ENCODE measurements around the gene C1GALT1.
"Not testable (repeated sequence)": the region's sequence is repeated elsewhere in the genome, so short reads cannot be mapped to it uniquely, and the experiment has no call there.

Gene C1GALT1

DNA sequence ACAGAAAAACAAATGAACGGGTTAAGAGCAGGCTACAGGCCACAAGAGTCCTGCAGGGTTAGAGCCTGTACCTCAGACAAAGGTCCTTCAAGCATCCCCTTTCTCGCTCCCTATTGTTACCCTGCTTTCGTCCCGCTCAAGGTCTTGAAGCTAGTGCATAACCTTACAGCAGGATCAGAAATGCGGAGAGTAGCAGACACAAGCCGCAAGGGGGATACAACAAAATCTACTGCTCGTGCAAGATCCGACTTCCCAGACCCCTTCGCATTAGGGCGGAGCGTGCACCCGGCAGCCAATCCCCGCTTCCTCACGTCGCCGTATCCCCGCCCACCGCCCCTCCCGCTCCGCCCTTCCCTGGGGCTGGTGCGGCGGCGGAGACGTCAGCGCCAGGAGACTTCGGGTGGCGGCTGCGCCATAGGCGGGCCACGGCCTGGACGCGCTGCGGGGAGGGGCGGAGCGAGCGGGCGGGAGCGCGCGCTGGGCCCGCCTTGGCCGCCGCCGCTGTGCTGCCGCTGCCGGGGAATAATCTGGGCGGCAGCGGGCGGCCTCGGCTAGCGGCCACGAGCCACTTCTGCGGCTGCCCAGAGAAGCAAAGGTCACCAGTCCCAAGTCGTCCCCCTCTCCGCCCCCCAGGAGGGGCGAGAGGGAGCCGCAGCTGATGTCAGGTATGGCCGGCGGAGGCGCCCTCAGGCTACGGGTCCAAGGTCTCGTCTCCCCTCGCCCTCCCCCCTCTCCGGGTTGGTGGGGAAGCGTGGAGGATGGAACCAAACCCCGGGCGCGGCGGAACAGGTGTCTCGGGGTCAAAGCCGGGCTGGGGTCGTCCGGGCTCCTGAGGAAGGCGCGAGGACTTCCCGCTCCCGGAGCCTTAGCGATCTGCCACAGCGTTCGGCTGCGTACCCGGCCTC is at the start of gene C1GALT1:
TSS of gene C1GALT1 (plus strand) at position 389 of the 905 bp plus-strand sequence. CDS start 51,776 bp downstream, outside the sequence.
- DNase-seq (ENCODE audit: low read depth in 2 of 2): peak; percentile 93 to 95

DNA sequence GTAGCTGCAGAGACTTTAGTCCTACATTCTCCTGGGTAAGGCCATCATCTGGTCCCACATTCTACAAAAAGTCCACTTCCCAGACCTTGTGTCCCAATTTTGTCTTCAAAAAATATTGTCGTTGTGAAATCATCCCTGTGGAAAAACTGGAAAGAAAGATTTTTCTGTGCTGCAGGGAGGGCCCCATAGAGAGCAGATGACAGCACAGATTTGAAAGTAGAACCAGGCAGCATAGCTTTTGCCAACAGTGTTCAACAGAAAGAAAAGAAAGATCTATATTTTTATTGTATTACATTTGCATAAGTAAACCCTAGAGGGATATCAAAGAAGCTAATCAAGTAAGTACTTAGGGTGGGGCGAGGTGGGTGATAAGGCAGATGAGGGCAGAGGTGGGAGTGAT is 48.3 kb upstream of the C1GALT1 start:
- no peak for DNase-seq (ENCODE audit: low read depth in 2 of 2)

DNA sequence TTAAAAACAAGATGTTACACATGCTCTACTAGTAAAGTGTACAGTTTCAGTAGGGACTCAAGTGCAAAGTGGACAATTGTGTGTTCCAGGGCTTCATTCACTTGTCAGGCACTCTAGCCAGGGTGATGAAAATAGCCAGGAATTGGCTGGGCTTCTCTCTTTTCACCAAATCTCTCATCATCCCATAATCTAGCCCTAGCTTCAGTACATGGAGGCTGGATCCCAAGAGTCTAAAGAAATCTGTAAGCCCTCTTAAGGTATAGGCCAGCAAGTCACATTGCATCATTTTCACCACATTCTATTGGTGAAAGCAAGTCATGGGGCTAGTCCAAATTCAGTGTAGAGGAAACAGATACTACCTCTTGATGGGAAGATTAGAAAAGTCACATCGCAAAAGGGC is 47.3 kb upstream of the C1GALT1 start:
- no peak for DNase-seq (ENCODE audit: low read depth in 2 of 2)

GRCh38 chr7:7135924-7136323 is 46.4 kb upstream of the C1GALT1 start:
- DNase-seq (ENCODE audit: low read depth in 2 of 2): not testable (repeated sequence)

DNA sequence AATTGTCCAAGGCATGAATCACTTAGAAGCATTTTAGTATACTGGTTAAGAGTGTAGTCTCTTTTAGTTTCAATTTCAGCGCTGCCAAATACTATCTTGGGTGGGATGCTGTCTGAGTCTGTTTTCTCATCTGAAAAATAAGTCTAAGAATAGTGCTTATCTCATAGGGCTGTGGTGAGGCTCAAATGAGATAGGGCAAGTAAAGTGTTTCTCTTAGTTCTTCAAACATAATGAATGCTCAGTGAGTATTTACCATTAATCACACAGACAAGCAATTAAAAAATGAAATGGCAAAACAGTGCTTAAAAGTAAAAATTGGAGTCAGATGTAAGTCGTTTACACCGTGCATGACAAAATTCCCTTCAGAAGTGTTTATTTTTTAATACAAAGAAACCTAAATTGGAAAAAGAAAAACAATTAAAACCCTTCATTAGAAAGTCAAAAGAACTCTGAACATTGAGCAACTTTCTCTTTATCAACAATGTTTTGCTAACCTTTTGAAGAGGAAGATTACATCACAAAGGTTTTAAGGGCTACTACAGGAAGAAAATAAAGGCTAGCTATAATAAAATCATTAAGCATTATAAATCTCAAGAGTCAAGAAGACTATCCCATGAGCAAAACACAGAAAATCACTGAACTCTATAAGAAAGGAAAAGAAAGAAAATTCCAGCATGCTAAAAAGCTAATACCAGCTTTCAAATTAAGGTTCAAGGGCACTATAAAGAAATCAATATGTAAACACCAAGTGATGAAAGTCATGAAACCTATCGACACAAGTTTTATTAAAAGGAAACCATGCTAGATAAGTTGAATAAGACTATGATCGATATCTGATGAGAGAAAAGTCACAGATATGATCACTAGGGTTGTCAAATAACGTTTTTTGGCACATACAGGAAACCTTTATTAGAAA is 45.6 kb upstream of the C1GALT1 start:
- DNase-seq (ENCODE audit: low read depth in 2 of 2): no peak

GRCh38 chr7:7138897-7139296 is 43.4 kb upstream of the C1GALT1 start:
- DNase-seq (ENCODE audit: low read depth in 2 of 2): no peak

GRCh38 chr7:7143404-7143803 is 38.9 kb upstream of the C1GALT1 start:
- DNase-seq (ENCODE audit: low read depth in 2 of 2): not testable (repeated sequence)

GRCh38 chr7:7145151-7145550 is 37.2 kb upstream of the C1GALT1 start:
- DNase-seq (ENCODE audit: low read depth in 2 of 2): not testable (repeated sequence)

- no peak for DNase-seq (ENCODE audit: low read depth in 2 of 2)
These were observed 35.5 kb upstream of the C1GALT1 start for GRCh38 chr7:7146837-7147236.

DNA sequence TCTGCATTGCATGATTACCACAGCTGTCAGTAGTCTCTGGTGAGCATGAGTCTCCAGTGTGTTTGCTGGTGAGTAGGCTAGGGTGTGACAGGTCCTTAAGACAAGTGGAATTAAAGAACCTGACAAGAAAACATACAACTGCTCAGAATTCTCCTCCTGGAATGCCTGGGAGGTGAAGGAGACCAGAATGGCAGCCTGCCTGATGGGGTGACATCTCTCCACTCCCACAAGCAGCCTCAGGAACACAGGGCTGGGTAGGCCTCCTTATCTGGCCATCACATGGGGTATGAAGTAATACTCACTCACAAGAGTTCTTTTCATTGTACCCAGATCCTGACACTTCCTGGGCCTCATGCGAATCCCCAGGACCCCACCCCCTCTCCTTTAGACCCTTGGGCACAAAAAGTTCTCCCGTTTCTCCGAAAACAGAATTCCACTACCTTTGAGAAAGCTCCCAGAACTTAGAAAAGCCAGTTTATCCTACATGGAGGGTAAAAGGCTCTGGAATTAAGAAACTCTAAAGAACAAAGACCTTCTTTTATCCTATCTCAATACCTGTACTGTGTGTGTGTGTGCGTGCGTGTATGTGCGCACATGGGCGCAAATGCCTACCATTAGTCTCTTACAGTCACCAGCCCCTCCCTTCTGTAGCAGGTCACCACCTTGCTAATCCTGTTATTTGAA is 33.4 kb upstream of the C1GALT1 start:
- no peak for DNase-seq (ENCODE audit: low read depth in 2 of 2)

DNA sequence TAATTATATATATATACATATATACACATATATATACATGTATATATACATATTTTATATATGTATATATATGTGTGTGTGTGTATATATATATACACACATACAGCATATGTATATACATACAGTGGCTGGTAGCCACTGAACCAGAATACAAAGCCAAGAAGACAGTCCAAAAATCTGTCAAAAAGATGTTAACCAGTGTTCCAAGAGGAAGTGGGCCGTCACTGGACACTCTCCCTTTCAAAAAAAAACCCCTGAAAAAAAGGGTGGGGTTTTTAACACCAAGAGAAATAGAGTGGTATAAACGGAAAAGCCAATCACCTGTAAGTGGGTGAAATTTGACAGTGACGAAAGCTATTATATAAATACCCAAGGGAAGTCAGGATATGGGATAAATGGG is 31.1 kb upstream of the C1GALT1 start:
- no peak for DNase-seq (ENCODE audit: low read depth in 2 of 2)

DNA sequence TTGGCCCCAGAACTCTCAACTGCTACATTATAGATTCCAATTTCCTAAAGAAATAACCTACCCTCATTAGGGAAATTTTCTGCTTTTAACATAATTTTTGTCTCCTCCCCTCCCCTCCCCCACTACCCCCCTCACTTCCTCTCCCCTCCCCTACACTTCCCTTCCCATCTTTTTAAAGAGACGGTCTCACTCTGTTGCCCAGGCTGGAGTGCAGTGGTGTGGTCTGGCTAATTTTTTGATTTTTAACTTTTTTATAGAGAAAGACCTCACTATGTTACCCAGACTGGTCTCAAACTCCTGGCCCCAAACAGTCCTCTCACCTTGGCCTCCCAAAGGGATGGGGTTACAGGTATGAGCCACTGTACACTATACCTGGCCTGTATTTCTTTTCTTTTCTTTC is 30.5 kb upstream of the C1GALT1 start:
- no peak for DNase-seq (ENCODE audit: low read depth in 2 of 2)

DNA sequence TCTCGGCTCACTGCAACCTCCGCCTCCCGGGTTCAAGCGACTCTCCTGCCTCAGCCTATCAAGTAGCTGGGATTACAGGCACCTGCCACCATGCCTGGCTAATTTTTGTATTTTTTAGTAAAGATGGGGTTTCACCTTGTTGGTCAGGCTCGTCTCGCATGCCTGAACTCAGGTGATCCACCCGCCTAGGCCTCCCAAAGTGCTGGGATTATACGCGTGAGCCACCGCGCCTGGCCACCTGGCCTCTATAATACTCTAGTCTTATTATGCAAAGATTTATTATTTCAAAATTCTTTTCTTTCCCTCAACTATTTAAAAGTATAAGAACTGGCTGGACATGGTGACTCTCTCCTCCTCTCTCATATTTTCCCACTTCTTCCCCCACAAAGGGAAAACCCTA is 30.0 kb upstream of the C1GALT1 start:
- no peak for DNase-seq (ENCODE audit: low read depth in 2 of 2)

- DNase-seq (ENCODE audit: low read depth in 2 of 2): not testable (repeated sequence)
These were observed 28.0 kb upstream of the C1GALT1 start for GRCh38 chr7:7154355-7154754.

DNA sequence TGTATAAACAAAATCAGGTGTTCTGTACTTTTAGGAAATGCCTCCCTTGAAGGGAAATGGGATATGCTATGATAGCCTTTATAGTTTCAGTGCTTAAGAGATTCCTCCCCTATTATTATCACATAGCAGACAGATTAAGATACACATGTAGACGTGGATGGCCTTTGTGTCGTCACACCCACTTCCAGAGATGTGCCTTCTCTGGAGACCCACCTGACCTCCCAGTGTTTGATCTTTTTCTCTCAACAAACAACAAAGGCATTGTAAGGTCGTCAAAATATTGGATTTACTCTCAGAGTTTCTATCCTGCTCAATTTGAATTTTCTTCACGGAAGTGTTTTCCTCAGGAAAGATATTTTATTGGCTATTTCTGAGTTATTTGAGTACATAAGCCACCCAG is 25.7 kb upstream of the C1GALT1 start:
- no peak for DNase-seq (ENCODE audit: low read depth in 2 of 2)

DNA sequence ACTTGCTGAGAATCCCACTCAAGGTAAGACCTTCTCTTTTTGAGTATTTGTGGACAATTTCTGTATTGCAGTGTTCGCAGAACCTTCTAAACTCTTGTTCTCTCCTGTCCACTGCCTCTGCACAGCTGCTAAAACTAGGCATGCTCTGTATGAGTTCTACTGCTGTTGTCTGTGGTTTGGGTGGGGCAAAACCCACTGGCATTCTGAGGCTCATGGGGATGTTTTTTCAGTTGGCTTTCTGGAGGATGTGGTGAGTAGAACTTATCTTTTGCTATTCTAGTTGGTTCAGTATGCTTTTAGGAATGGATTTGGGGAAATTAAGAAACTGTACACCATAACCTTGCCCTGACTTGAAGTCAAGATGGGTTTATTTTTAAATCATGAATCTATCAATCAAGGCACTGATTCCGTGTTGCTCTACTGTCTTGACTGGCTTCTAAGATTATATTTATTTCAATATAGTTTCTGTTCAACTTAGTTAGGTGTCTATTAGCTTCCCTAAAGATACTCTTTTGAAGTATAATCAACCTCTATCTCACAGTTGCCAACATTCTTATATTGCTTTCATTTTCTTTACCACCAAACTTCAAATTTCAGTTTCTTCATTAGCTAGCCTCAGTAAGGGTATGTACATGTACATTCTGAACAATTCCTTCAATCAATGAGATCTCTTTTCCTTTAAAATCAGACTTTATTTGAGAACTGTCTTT is 25.0 kb upstream of the C1GALT1 start:
- peak; percentile 1 to 14 for DNase-seq (ENCODE audit: low read depth in 2 of 2)

- no peak for DNase-seq (ENCODE audit: low read depth in 2 of 2)
These were observed 24.5 kb upstream of the C1GALT1 start for GRCh38 chr7:7157887-7158271.

GRCh38 chr7:7159063-7159658 is 23.2 kb upstream of the C1GALT1 start:
- no peak for DNase-seq (ENCODE audit: low read depth in 2 of 2)

- DNase-seq (ENCODE audit: low read depth in 2 of 2): no peak
These were observed 17.8 kb upstream of the C1GALT1 start for GRCh38 chr7:7164591-7164990.

- DNase-seq (ENCODE audit: low read depth in 2 of 2): no peak
These were observed 17.0 kb upstream of the C1GALT1 start for GRCh38 chr7:7165372-7165771.

DNA sequence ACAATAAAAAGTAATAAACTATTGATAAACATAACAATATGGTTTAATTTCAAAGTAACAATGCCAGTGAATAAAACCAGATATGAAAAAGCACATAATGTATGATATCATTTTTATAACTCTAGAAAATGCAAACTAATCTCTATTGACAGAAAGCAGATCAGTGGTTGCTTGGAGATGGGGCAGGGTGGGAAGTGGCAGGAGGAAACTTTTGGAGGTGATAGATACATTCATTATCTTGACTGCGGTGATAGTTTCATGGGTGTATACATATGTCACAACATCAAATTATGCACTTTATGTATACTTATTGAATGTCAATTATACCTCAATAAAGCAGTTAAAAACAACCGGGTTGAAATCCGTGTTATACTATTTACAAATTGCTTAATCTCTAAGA is 16.0 kb upstream of the C1GALT1 start:
- DNase-seq (ENCODE audit: low read depth in 2 of 2): no peak
